ENCODE measurements around the gene MORF4L1. TPM values are rescaled to one million over a fixed set of nuclear protein-coding genes. Genes with fewer than 3 reads are reported as not detected.
"Not testable (repeated sequence)": the region's sequence is repeated elsewhere in the genome, so short reads cannot be mapped to it uniquely, and the experiment has no call there.

The MORF4L1 gene
- total RNA-seq, 1 donor from 2014 or later = 472 TPM

DNA sequence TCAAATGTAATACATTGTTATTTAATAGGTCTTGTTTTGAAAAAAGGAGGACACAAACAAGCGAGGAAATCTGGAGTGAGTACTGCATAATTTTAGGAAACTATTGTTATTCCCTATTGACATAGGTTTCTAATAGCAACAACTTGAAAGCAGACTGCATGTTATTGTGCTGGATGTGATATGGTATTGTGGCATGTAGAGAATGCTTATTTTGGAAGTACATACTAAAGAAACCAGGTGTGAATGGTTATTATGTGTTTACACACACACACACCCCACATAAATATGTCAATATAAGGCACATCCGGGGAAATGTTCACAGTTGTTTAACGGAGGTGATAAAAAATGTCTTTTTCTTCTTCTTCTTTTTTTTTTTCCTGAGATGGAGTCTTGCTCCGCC lies 5.9 kb upstream of the MORF4L1 start:
- no peaks in the 10 kb centered on the region for H3K27me3 Mint-ChIP-seq (ENCODE audit: low read depth)
- H3K36me3 Mint-ChIP-seq (ENCODE audit: low read depth) = no peaks in the 10 kb centered on the region
- TF ChIP-seq, protein P1, sequence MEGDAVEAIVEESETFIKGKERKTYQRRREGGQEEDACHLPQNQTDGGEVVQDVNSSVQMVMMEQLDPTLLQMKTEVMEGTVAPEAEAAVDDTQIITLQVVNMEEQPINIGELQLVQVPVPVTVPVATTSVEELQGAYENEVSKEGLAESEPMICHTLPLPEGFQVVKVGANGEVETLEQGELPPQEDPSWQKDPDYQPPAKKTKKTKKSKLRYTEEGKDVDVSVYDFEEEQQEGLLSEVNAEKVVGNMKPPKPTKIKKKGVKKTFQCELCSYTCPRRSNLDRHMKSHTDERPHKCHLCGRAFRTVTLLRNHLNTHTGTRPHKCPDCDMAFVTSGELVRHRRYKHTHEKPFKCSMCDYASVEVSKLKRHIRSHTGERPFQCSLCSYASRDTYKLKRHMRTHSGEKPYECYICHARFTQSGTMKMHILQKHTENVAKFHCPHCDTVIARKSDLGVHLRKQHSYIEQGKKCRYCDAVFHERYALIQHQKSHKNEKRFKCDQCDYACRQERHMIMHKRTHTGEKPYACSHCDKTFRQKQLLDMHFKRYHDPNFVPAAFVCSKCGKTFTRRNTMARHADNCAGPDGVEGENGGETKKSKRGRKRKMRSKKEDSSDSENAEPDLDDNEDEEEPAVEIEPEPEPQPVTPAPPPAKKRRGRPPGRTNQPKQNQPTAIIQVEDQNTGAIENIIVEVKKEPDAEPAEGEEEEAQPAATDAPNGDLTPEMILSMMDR (conservative IDR thresholded peaks at IDR 0.05) = no peak
- H3K4me3 Mint-ChIP-seq = no peak overlapping the region
- no peak overlapping the region for H3K27ac Mint-ChIP-seq (ENCODE audit: unreplicated experiment)
- peaks cover 9% of the 10 kb centered on the region for H3K4me1 Mint-ChIP-seq
- no peaks in the 10 kb centered on the region for H3K9me3 Mint-ChIP-seq
- no peak for DNase-seq (ENCODE audit: low read depth, low spot score)

DNA sequence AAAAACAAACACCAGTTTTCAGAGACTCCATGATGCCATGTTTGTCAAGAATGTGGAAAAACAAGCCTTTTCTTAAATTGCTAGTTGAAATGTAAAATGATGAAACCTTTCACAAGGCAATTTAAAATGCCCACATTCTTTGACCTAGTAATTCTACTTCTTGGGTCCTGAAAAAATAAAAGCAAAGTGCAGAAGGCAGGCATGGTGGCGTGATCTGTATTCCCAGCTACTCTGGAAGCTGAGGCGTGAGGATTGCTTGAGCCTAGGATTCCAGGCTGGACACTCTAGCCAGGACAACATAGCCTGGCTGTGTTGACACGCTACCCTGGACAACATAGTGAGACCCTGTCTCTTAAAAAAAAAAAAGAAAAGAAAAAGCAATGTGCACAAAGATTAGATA lies 4.3 kb upstream of the MORF4L1 start:
- H3K4me3 Mint-ChIP-seq = peak overlapping the region; percentile 75
- peaks cover 4% of the 10 kb centered on the region for H3K36me3 Mint-ChIP-seq (ENCODE audit: low read depth)
- no peak for DNase-seq (ENCODE audit: low read depth, low spot score)
- H3K9me3 Mint-ChIP-seq = no peaks in the 10 kb centered on the region
- peaks cover 16% of the 10 kb centered on the region for H3K4me1 Mint-ChIP-seq
- TF ChIP-seq, protein P1 (conservative IDR thresholded peaks at IDR 0.05) = no peak
- no peak overlapping the region for H3K27ac Mint-ChIP-seq (ENCODE audit: unreplicated experiment)
- H3K27me3 Mint-ChIP-seq (ENCODE audit: low read depth) = peaks cover 7% of the 10 kb centered on the region

DNA sequence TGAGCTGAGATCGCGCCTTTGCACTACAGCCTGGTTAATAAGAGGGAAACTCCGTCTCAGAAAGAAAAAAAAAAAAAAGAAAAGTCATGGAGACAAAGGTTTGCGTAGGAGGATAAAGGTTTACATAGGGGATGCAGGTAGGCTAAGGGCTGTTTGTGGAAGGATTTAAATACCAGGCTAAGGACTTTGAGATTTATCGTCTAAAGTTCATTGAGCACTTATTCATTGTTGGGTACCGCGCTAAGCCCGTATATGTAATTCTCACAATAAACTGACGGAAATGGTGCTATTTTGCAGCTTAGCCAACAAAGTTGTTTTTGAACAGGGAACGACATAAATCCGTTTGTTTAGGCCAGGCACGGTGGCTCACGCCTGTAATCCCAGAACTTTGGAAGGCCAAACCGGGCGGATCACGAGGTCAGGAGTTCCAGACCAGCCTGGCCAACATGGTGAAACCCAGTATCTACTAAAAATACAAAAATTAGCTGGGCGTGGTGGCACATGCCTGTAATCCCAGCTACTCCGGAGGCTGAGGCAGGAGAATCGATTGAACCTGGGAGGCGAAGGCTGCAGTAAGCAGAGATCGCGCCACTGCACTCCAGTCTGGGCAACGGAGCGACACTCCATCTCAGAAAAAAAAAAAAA lies 1.1 kb upstream of the MORF4L1 start:
- peak overlapping the region; percentile 98 for H3K27ac Mint-ChIP-seq (ENCODE audit: unreplicated experiment)
- not testable (repeated sequence) for H3K27me3 Mint-ChIP-seq (ENCODE audit: low read depth); H3K9me3 Mint-ChIP-seq; H3K36me3 Mint-ChIP-seq (ENCODE audit: low read depth); DNase-seq (ENCODE audit: low read depth, low spot score)
- peak overlapping the region; percentile 100 for H3K4me3 Mint-ChIP-seq
- peaks cover 47% of the 10 kb centered on the region for H3K4me1 Mint-ChIP-seq

DNA sequence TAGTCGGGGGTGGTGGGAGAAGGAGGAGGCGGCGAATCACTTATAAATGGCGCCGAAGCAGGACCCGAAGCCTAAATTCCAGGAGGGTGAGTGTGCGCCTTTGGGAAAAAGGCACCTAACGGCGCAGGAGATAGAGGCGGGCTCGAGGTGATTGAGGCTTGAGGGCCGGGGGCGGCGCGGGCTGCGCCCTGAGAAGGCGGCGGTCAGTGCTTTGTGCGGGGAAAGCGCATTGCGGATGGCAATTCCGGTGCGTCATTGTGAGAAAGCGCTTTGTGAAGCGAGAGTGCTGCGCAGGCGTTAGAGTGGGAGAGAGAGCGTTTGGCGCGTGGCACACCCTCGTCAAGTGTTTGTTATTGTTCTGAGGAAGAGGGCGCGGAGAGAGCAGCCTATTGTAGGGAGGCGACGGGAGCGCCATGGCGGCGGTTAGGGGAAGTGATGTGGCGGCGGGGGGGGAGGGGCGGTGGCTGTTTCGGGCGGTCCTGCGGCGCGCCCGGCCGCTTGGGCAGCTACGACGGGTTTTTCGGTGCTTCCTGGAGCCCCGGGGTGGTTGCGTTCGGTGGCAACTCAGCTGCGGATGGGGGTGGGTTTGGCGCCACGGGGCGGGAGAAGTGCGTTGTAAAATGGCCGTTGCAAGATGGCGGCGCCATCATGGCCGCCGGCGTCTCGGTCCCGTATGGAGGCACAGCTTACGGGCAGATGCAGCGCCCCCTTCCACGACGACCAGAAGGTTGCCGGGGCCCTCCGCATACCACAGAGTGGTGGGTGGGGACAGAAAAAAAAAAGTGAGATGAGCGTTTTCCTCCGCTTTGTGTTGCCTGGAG lies 492 bp downstream of the MORF4L1 start:
- H3K27ac Mint-ChIP-seq (ENCODE audit: unreplicated experiment) = peak overlapping the region; percentile 100
- H3K4me1 Mint-ChIP-seq = peaks cover 59% of the 10 kb centered on the region
- peak; percentile 88 for DNase-seq (ENCODE audit: low read depth, low spot score)
- TF ChIP-seq, protein P1 (conservative IDR thresholded peaks at IDR 0.05) = peak; percentile 58
- no peaks in the 10 kb centered on the region for H3K9me3 Mint-ChIP-seq
- peaks cover 4% of the 10 kb centered on the region for H3K36me3 Mint-ChIP-seq (ENCODE audit: low read depth)
- peaks cover 7% of the 10 kb centered on the region for H3K27me3 Mint-ChIP-seq (ENCODE audit: low read depth)
- H3K4me3 Mint-ChIP-seq = peak overlapping the region; percentile 100

DNA sequence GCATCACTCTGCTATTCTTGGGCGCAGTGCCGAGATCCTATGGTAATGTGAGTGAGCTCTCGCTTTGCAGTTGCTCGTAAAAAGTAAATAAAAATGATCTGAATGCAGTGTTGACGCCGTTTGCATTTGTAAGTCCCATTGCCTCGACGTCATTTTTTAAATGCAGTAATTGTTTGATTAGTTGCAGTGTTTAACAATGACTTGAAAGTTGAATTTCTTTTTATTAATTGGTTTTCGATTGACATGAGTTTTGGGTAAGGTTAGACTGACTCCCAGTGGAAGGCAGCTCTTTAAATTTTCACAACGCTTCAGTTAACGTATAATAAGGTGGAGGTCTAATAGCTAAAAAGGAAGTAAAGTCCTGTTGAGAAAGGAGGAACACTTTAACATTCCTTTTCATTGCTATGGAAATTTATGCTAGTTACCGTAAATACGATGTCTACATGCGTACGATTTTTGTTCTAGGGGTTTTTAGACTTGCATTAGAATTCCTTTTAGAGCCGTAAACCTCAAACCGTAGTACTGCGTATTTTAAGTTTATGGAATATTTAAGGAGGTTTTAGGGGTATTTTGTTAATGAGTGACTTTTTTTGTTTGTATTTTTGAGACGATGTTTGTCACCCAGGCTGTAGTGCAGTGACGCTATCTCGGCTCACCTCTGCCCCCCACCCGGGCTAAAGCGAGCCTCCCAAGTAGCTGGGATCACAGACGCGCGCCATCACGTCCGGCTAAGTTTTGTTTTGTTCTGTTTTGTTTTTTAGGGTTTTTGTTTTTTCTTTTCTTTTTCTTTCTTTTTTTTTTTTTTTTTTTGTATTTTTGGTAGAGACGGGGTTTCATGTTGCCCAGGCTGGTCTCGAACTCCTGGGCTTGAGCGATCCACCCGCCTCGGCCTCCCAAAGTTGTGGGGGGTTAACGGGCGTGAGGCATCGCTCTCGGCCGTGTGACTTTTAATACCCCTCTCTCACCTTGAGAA lies 1.4 kb downstream of the MORF4L1 start:
- Mint-ChIP-seq H3K27ac (ENCODE audit: unreplicated experiment) (peak overlapping the region; percentile 100), H3K9me3 (no peaks in the 10 kb centered on the region), H3K36me3 (ENCODE audit: low read depth) (peaks cover 4% of the 10 kb centered on the region), H3K4me3 (peak overlapping the region; percentile 100), H3K27me3 (ENCODE audit: low read depth) (peaks cover 7% of the 10 kb centered on the region), H3K4me1 (peaks cover 63% of the 10 kb centered on the region)
- DNase-seq (ENCODE audit: low read depth, low spot score) = no peak
- TF ChIP-seq, protein P1 (conservative IDR thresholded peaks at IDR 0.05) = peak; percentile 1
